Neural progenitor cell (in vitro differentiated cells): ENCODE results near the gene SLX4IP. TPM values are rescaled to one million over a fixed set of nuclear protein-coding genes. Genes with fewer than 3 reads are reported as not detected.

ENCODE experiments used
- DNase-seq: peaks from one replicate; pipeline ENCODE4 v3.0.0-alpha.2; 2016; ENCODE audit warnings: low spot score
- H2AFZ ChIP-seq: fragments of 200-600 bp; sonication (generic); replicated peaks from 2 replicates; pipeline ENCODE4 v1.6.1; 2016; ENCODE audit warnings: antibody characterized with exemption
- H3F3A ChIP-seq: fragments of 200-600 bp; sonication (generic); 2 replicates; pipeline ENCODE4 v1.6.1; 2016; ENCODE audit warnings: antibody characterized with exemption, low read depth
- H3K27ac ChIP-seq: fragments of 200-600 bp; sonication (generic); 2 replicates; pipeline ENCODE4 v1.5.1; 2016; ENCODE audit warnings: mild to moderate bottlenecking
- H3K27me3 ChIP-seq: fragments of 200-600 bp; sonication (generic); 2 replicates; pipeline ENCODE4 v1.6.1; 2016; ENCODE audit warnings: mild to moderate bottlenecking, moderate library complexity
- H3K36me3 ChIP-seq: fragments of 200-600 bp; sonication (generic); 2 replicates; pipeline ENCODE4 v1.5.1; 2016
- H3K4me1 ChIP-seq: fragments of 200-600 bp; sonication (generic); 2 replicates; pipeline ENCODE4 v1.6.1; 2016; ENCODE audit warnings: mixed run types
- H3K4me2 ChIP-seq: fragments of 200-600 bp; sonication (generic); 2 replicates; pipeline ENCODE4 v1.6.1; 2016
- H3K4me3 ChIP-seq: fragments of 200-600 bp; sonication (generic); 2 replicates; pipeline ENCODE4 v1.5.1; 2016
- H3K79me2 ChIP-seq: fragments of 200-600 bp; sonication (generic); 2 replicates; pipeline ENCODE4 v1.6.1; 2016; ENCODE audit warnings: low read depth
- H3K9ac ChIP-seq: fragments of 200-600 bp; sonication (generic); 2 replicates; pipeline ENCODE4 v1.6.1; 2016
- H3K9me3 ChIP-seq: fragments of 200-600 bp; sonication (generic); 2 replicates; pipeline ENCODE4 v1.5.1; 2016; ENCODE audit warnings: low read depth
- H4K20me1 ChIP-seq: fragments of 200-600 bp; sonication (generic); 2 replicates; pipeline ENCODE4 v1.6.1; 2016; ENCODE audit warnings: low read depth
- H3K27ac Mint-ChIP-seq: 3 replicates; pipeline ENCODE4 v1.8.0; 2021; ENCODE audit warnings: mixed read lengths
- H3K27me3 Mint-ChIP-seq: 2 replicates; pipeline ENCODE4 v1.8.0; 2022; ENCODE audit warnings: low read depth, mild to moderate bottlenecking, inconsistent platforms, moderate library complexity, mixed read lengths; ENCODE audit not compliant: insufficient read depth
- H3K36me3 Mint-ChIP-seq: 3 replicates; pipeline ENCODE4 v1.8.0; 2021; ENCODE audit warnings: mixed read lengths
- H3K4me1 Mint-ChIP-seq: 3 replicates; pipeline ENCODE4 v1.8.0; 2021; ENCODE audit warnings: mixed read lengths
- H3K4me3 Mint-ChIP-seq: 3 replicates; pipeline ENCODE4 v1.8.0; 2021; ENCODE audit warnings: mild to moderate bottlenecking, moderate library complexity, mixed read lengths
- H3K9me3 Mint-ChIP-seq: 3 replicates; pipeline ENCODE4 v1.8.0; 2020; ENCODE audit warnings: mixed read lengths
- EZH2 ChIP-seq: fragments of 200-600 bp; sonication (generic); IDR thresholded peaks from 2 replicates; pipeline ENCODE4 v1.6.1; 2017; ENCODE audit warnings: antibody characterized with exemption, mild to moderate bottlenecking, moderate library complexity
- EZH2phosphoT487 ChIP-seq: fragments of 200-600 bp; sonication (generic); IDR thresholded peaks from 2 replicates; pipeline ENCODE4 v1.6.1; 2017; ENCODE audit warnings: antibody characterized with exemption
- total RNA-seq: library from RNA; depleted of rRNA; stranded (reverse); fragments of >200 nt; gene quantifications from 2 replicates; pipeline ENCODE4 v1.2.3, GENCODE V29; 2015; ENCODE audit warnings: low replicate concordance
- TF ChIP-seq, protein P1 (sequence below): fragments of 200-600 bp; sonication (generic); IDR thresholded peaks from 2 replicates; pipeline ENCODE4 v1.5.1; 2017; ENCODE audit warnings: antibody characterized with exemption, mild to moderate bottlenecking

The SLX4IP gene
- total RNA-seq, 1 donor from 2014 or later, result 9.5 TPM

DNA sequence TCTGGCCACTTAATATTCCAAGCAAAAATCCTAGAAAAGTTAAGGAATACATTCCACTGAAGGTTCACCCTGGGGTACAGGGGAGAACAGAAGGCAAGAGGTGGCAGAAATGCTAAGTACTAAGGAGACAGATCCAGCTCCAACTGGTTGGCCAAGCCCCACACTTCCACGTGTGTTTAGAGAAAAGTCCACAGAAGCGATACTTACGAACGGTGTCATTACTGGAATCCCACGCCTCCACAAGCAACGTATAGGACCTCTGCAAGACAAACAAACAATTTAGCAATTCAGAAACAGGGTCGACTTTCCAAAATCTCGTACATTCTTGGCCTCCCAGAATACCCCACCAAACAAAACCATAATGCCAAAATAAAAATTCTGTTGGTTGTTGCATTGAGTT is 228.7 kb downstream of the SLX4IP start:
- Histone ChIP-seq H3K4me2 (peak overlapping the region; percentile 93), H3K4me3 (peak overlapping the region; percentile 29), H3K36me3 (peaks cover 15% of the 10 kb centered on the region), H3K4me1 (peaks cover 60% of the 10 kb centered on the region), H3K9ac (no peak overlapping the region), H3K27me3 (no peaks in the 10 kb centered on the region), H3K79me2 (peaks cover 95% of the 10 kb centered on the region), H2AFZ (no peak overlapping the region), H3K27ac (no peak overlapping the region), H3F3A (peaks cover 45% of the 10 kb centered on the region), H4K20me1 (peaks cover 100% of the 10 kb centered on the region), H3K9me3 (no peaks in the 10 kb centered on the region)
- H3K4me1 Mint-ChIP-seq, result peaks cover 88% of the 10 kb centered on the region
- peaks cover 2% of the 10 kb centered on the region for H3K27me3 Mint-ChIP-seq
- peak overlapping the region; percentile 62 for H3K27ac Mint-ChIP-seq
- H3K9me3 Mint-ChIP-seq, result no peaks in the 10 kb centered on the region
- H3K4me3 Mint-ChIP-seq, result peak overlapping the region; percentile 72
- TF ChIP-seq, protein P1, sequence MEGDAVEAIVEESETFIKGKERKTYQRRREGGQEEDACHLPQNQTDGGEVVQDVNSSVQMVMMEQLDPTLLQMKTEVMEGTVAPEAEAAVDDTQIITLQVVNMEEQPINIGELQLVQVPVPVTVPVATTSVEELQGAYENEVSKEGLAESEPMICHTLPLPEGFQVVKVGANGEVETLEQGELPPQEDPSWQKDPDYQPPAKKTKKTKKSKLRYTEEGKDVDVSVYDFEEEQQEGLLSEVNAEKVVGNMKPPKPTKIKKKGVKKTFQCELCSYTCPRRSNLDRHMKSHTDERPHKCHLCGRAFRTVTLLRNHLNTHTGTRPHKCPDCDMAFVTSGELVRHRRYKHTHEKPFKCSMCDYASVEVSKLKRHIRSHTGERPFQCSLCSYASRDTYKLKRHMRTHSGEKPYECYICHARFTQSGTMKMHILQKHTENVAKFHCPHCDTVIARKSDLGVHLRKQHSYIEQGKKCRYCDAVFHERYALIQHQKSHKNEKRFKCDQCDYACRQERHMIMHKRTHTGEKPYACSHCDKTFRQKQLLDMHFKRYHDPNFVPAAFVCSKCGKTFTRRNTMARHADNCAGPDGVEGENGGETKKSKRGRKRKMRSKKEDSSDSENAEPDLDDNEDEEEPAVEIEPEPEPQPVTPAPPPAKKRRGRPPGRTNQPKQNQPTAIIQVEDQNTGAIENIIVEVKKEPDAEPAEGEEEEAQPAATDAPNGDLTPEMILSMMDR, result no peak
- H3K36me3 Mint-ChIP-seq, result peaks cover 63% of the 10 kb centered on the region
- DNase-seq, result no peak

DNA sequence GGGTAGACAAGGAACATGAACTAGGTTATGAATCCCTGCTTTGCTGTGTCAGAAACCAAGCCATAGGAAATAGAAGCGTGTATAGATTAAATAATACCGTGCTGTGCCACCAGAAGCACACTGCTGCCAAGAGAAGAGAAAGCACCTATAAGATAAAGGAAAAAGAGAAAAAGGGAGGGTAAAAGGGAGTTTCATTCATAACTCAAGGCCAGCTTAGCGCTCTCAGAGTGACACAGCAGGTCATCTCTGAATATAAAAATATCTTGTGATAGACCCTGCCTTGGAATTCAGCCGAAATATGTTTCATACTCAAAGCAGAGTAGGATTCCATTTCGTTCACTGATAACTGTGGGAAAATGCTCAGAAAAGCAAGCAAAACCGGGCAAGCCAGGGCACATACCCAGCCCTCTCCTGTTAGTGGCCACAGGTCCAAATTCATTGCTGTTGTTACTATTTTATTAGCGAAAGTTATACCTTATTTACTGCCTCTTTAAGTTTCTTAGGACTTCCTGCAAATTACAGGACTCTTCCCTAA is 230.0 kb downstream of the SLX4IP start:
- no peak overlapping the region for H3K9ac ChIP-seq
- H3K27ac Mint-ChIP-seq, result peak overlapping the region; percentile 90
- peaks cover 15% of the 10 kb centered on the region for H3K36me3 ChIP-seq

DNA sequence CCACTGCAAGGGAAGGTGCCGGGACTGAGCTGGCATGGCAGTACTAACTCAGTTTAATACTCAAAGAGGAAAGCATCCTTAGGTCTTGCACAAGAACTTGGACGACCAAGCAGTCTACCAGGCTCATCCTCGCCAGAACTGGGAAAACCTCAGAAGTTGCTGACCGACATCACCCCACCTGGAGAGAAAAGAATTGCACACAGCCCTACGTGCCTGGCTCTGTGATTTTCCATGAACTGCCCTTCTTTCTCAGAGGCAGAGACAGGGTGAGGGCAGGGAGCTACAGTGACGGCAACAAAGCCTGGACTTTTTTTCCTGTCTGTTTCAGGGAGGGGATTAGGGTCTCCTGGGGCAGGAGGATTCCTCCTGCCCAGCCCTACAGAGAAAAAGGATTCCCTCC is 230.7 kb downstream of the SLX4IP start:
- TF ChIP-seq, protein P1, result no peak
- no peak for TF ChIP-seq EZH2phosphoT487
- TF ChIP-seq EZH2, result no peak
- peak overlapping the region; percentile 90 for H3K27ac ChIP-seq
- no peak overlapping the region for H3K4me3 ChIP-seq
- Mint-ChIP-seq H3K4me1 (peaks cover 93% of the 10 kb centered on the region), H3K27ac (peak overlapping the region; percentile 95), H3K9me3 (no peaks in the 10 kb centered on the region), H3K4me3 (peak overlapping the region; percentile 78), H3K36me3 (peaks cover 48% of the 10 kb centered on the region), H3K27me3 (peaks cover 2% of the 10 kb centered on the region)
- peaks cover 95% of the 10 kb centered on the region for H3K79me2 ChIP-seq
- peaks cover 77% of the 10 kb centered on the region for H3K4me1 ChIP-seq
- no peaks in the 10 kb centered on the region for H3K27me3 ChIP-seq
- DNase-seq, result peak; percentile 61
- peak overlapping the region; percentile 93 for H3K4me2 ChIP-seq
- peaks cover 100% of the 10 kb centered on the region for H4K20me1 ChIP-seq
- H3K9me3 ChIP-seq, result no peaks in the 10 kb centered on the region
- H3K9ac ChIP-seq, result no peak overlapping the region
- no peak overlapping the region for H2AFZ ChIP-seq
- H3F3A ChIP-seq, result peaks cover 48% of the 10 kb centered on the region
- H3K36me3 ChIP-seq, result peaks cover 15% of the 10 kb centered on the region

More for the DNA sequence above, 230.0 kb downstream of the SLX4IP start:
- Histone ChIP-seq H3K27me3 (no peaks in the 10 kb centered on the region), H3K4me2 (peak overlapping the region; percentile 93), H3F3A (peaks cover 42% of the 10 kb centered on the region), H3K9me3 (no peaks in the 10 kb centered on the region), H3K4me3 (peak overlapping the region; percentile 29), H2AFZ (no peak overlapping the region), H4K20me1 (peaks cover 100% of the 10 kb centered on the region), H3K79me2 (peaks cover 95% of the 10 kb centered on the region), H3K27ac (no peak overlapping the region), H3K4me1 (peaks cover 70% of the 10 kb centered on the region)
- TF ChIP-seq EZH2phosphoT487 (no peak), EZH2 (no peak)
- TF ChIP-seq, protein P1, result no peak
- Mint-ChIP-seq H3K9me3 (no peaks in the 10 kb centered on the region), H3K27me3 (peaks cover 2% of the 10 kb centered on the region), H3K4me1 (peaks cover 93% of the 10 kb centered on the region), H3K4me3 (peak overlapping the region; percentile 72), H3K36me3 (peaks cover 53% of the 10 kb centered on the region)
- DNase-seq, result no peak
